ENCODE results near the gene TSSC4.

Gene TSSC4

GRCh38 chr11:2395856-2396255 is 4.7 kb upstream of the TSSC4 start:
- ChIA-PET CTCF (no interaction called here), POLR2A (interaction anchor here (1.1 kb wide), 1 partner anchor 24 kb away, joined by 3 read pairs; no protein-coding TSS in a partner anchor)
- TF ChIP-seq LEF1 (IDR thresholded peaks at IDR 0.05; ENCODE audit: borderline replicate concordance), result no peak
- no peak for DNase-seq (ENCODE audit: extremely low spot score)

GRCh38 chr11:2396471-2396870 is 4.1 kb upstream of the TSSC4 start:
- CTCF ChIA-PET, result no interaction called here
- no peak for DNase-seq (ENCODE audit: extremely low spot score)
- POLR2A ChIA-PET, result interaction anchor here (1.1 kb wide), 1 partner anchor 23 kb away, joined by 3 read pairs; no protein-coding TSS in a partner anchor
- TF ChIP-seq FOXA1 (IDR thresholded peaks at IDR 0.05) (no peak), FOXK2 (IDR thresholded peaks at IDR 0.05) (no peak), ELF4 (IDR thresholded peaks at IDR 0.05) (no peak), TARDBP (IDR thresholded peaks at IDR 0.05) (no peak), L3MBTL2 (conservative IDR thresholded peaks at IDR 0.05) (no peak), NFRKB (IDR thresholded peaks at IDR 0.05) (no peak), FOXM1 (IDR thresholded peaks at IDR 0.05; ENCODE audit: borderline replicate concordance) (no peak), LEF1 (IDR thresholded peaks at IDR 0.05; ENCODE audit: borderline replicate concordance) (no peak), CTBP1 (IDR thresholded peaks at IDR 0.05; ENCODE audit: borderline replicate concordance) (no peak), SUZ12 (IDR thresholded peaks at IDR 0.05) (no peak), PKNOX1 (IDR thresholded peaks at IDR 0.05) (no peak), ARNT (IDR thresholded peaks at IDR 0.05) (no peak), HDGF (IDR thresholded peaks at IDR 0.05; ENCODE audit: borderline replicate concordance) (no peak), BHLHE40 (IDR thresholded peaks at IDR 0.05; ENCODE audit: borderline replicate concordance) (no peak), SP1 (IDR thresholded peaks at IDR 0.05) (no peak), ZNF384 (IDR thresholded peaks at IDR 0.05) (no peak)

GRCh38 chr11:2397005-2397404 is 3.5 kb upstream of the TSSC4 start:
- ChIA-PET CTCF (no interaction called here), POLR2A (interaction anchor here (1.1 kb wide), 1 partner anchor 23 kb away, joined by 3 read pairs; no protein-coding TSS in a partner anchor)
- TF ChIP-seq NFRKB (IDR thresholded peaks at IDR 0.05) (no peak), FOXA1 (IDR thresholded peaks at IDR 0.05) (no peak), FOXM1 (IDR thresholded peaks at IDR 0.05; ENCODE audit: borderline replicate concordance) (no peak), TARDBP (IDR thresholded peaks at IDR 0.05) (no peak), SUZ12 (IDR thresholded peaks at IDR 0.05) (no peak), ZNF384 (IDR thresholded peaks at IDR 0.05) (no peak)
- DNase-seq (ENCODE audit: extremely low spot score), result no peak

- POLR2A ChIA-PET, result interaction anchor here (1.2 to 3.4 kb wide), 4 partner anchors 8 to 94 kb away, joined by 4 to 18 read pairs (median 5); partner anchors contain the start of gene CD81
- TF ChIP-seq NFRKB (IDR thresholded peaks at IDR 0.05) (no peak), ZNF384 (IDR thresholded peaks at IDR 0.05) (no peak), FOXK2 (IDR thresholded peaks at IDR 0.05) (no peak), PKNOX1 (IDR thresholded peaks at IDR 0.05) (no peak), SP1 (IDR thresholded peaks at IDR 0.05) (no peak), L3MBTL2 (conservative IDR thresholded peaks at IDR 0.05) (no peak), SUZ12 (IDR thresholded peaks at IDR 0.05) (no peak), LEF1 (IDR thresholded peaks at IDR 0.05; ENCODE audit: borderline replicate concordance) (no peak), FOXM1 (IDR thresholded peaks at IDR 0.05; ENCODE audit: borderline replicate concordance) (no peak), BHLHE40 (IDR thresholded peaks at IDR 0.05; ENCODE audit: borderline replicate concordance) (no peak)
- no peak for DNase-seq (ENCODE audit: extremely low spot score)
- CTCF ChIA-PET, result interaction anchor here (1.4 to 2.9 kb wide), 2 partner anchors 21 to 94 kb away, joined by 9 to 27 read pairs; no protein-coding TSS in a partner anchor
Observed at GRCh38 chr11:2398664-2399355, 1.7 kb upstream of the TSSC4 start.

- ChIA-PET POLR2A (interaction anchor here (1.2 to 4.5 kb wide), 8 partner anchors 9 to 492 kb away, joined by 3 to 30 read pairs (median 5); partner anchors contain the start of gene CD81), CTCF (interaction anchor here (1.2 to 2.9 kb wide), 4 partner anchors 10 to 205 kb away, joined by 3 to 27 read pairs (median 4); no protein-coding TSS in a partner anchor)
- peak; percentile 30 for DNase-seq (ENCODE audit: extremely low spot score)
Observed at GRCh38 chr11:2399488-2400068, 972 bp upstream of the TSSC4 start.

GRCh38 chr11:2400762-2401435 is 349 bp downstream of the TSSC4 start:
- ChIA-PET POLR2A (interaction anchor here (1.0 to 4.5 kb wide), 10 partner anchors 8 to 132 kb away, joined by 3 to 30 read pairs (median 6); no protein-coding TSS in a partner anchor), CTCF (interaction anchor here (0.5 to 2.9 kb wide), 6 partner anchors 8 to 207 kb away, joined by 3 to 27 read pairs (median 4); no protein-coding TSS in a partner anchor)
- no peak for DNase-seq (ENCODE audit: extremely low spot score)
- TF ChIP-seq NFRKB (IDR thresholded peaks at IDR 0.05), result no peak
- TF ChIP-seq FOXA1 (IDR thresholded peaks at IDR 0.05), result no peak
- TF ChIP-seq L3MBTL2 (conservative IDR thresholded peaks at IDR 0.05), result no peak
- no peak for TF ChIP-seq TARDBP (IDR thresholded peaks at IDR 0.05)
- TF ChIP-seq BHLHE40 (IDR thresholded peaks at IDR 0.05; ENCODE audit: borderline replicate concordance), result no peak
- TF ChIP-seq FOXK2 (IDR thresholded peaks at IDR 0.05), result no peak
- no peak for TF ChIP-seq SP1 (IDR thresholded peaks at IDR 0.05)
- TF ChIP-seq ELF4 (IDR thresholded peaks at IDR 0.05), result no peak
- no peak for TF ChIP-seq FOXM1 (IDR thresholded peaks at IDR 0.05; ENCODE audit: borderline replicate concordance)
- TF ChIP-seq SUZ12 (IDR thresholded peaks at IDR 0.05), result no peak
- no peak for TF ChIP-seq PKNOX1 (IDR thresholded peaks at IDR 0.05)
- TF ChIP-seq ZNF384 (IDR thresholded peaks at IDR 0.05), result no peak
- TF ChIP-seq HDGF (IDR thresholded peaks at IDR 0.05; ENCODE audit: borderline replicate concordance), result no peak

More at GRCh38 chr11:2399488-2400068, 972 bp upstream of the TSSC4 start:
- TF ChIP-seq FOXM1 (IDR thresholded peaks at IDR 0.05; ENCODE audit: borderline replicate concordance), result no peak
- TF ChIP-seq LEF1 (IDR thresholded peaks at IDR 0.05; ENCODE audit: borderline replicate concordance), result no peak

Data from HEK293T (cell line).